Measurements from ENCODE around the gene ENTPD2. TPM values are rescaled to one million over a fixed set of nuclear protein-coding genes. Genes with fewer than 3 reads are reported as not detected.

ENTPD2 gene
- total RNA-seq, 1 experiment from 2014 or later = 4.0 TPM

DNA sequence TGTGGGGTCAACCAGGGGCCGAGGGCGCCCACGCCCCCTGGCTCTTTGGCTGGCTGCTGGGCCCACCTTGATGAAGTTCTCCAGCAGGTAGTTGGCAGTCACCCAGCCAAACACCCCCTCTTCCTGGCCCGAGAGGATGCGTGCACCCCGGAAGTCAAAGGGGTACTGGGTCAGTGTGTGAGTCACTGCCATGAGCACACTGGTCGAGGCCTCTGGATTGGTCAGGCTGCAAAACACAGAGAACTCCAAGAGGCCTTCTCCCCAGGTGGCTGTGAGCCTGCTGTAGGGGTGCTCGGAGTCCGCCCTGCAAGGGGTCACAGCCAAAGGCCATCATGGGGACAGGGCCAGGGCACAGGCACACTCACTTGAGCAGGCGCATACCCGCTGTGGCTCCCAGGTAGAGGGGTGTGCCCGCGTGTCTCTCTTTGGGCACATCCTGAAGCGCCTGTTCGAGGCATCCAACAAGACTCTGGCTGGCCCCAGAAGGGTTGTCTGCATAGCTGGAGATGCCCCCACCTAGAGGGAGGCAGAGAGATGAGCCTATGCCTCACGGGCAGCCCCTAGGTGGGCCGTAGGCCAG is 2.6 kb downstream of the ENTPD2 start:
- Histone ChIP-seq H4K5ac (ENCODE audit: insufficient read length, low read depth, low read length) (no peak overlapping the region), H3K23ac (ENCODE audit: insufficient read length, low read depth, low read length) (no peak overlapping the region), H3K4ac (ENCODE audit: low read depth, low read length) (no peak overlapping the region), H2BK12ac (ENCODE audit: insufficient read length, low read depth, low read length) (no peak overlapping the region), H2BK15ac (ENCODE audit: low read depth, low read length) (no peak overlapping the region), H3K56ac (ENCODE audit: insufficient read length, low read depth, low read length) (no peak overlapping the region), H3K9me3 (ENCODE audit: control insufficient read depth, low read depth, low read length) (no peaks in the 10 kb centered on the region), H2BK120ac (ENCODE audit: low read depth, low read length, poor library complexity, severe bottlenecking) (no peak overlapping the region), H3K79me1 (ENCODE audit: insufficient read depth, low read depth, low read length, poor library complexity, severe bottlenecking) (no peaks in the 10 kb centered on the region), H3K79me2 (ENCODE audit: insufficient read depth, low read length) (no peaks in the 10 kb centered on the region), H3K9ac (ENCODE audit: extremely low read depth, insufficient read length, low read length) (no peak overlapping the region), H3K4me1 (ENCODE audit: insufficient read depth, low read length) (no peaks in the 10 kb centered on the region), H3K27ac (ENCODE audit: insufficient read length, low read depth, low read length) (no peak overlapping the region), H2AFZ (ENCODE audit: low read length) (no peak overlapping the region), H4K91ac (ENCODE audit: insufficient read length, low read depth, low read length) (no peak overlapping the region), H3K14ac (ENCODE audit: insufficient read depth, low read length) (no peak overlapping the region), H3K4me2 (ENCODE audit: insufficient read depth, insufficient read length, low read length) (no peak overlapping the region), H3K27me3 (ENCODE audit: insufficient read depth, low read length) (peaks cover 7% of the 10 kb centered on the region; the same call in 1 of the 2 replicates), H3K18ac (ENCODE audit: insufficient read length, low read depth, low read length) (no peak overlapping the region), H2BK5ac (ENCODE audit: insufficient read length, low read length) (no peak overlapping the region), H3K23me2 (ENCODE audit: insufficient read length, low read depth, low read length, poor library complexity, severe bottlenecking) (peaks cover 8% of the 10 kb centered on the region), H2BK20ac (ENCODE audit: low read depth, low read length, poor library complexity, severe bottlenecking) (no peak overlapping the region), H2AK5ac (ENCODE audit: insufficient read length, low read length) (no peak overlapping the region), H4K20me1 (ENCODE audit: control insufficient read depth, insufficient read depth, insufficient read length) (no peaks in the 10 kb centered on the region), H3T11ph (ENCODE audit: low read length) (no peak overlapping the region), H4K8ac (replicated peaks; ENCODE audit: insufficient read length, low read depth, low read length) (no peak overlapping the region)
- H3K27me3 Mint-ChIP-seq (ENCODE audit: low read depth) = peaks cover 74% of the 10 kb centered on the region
- no peak overlapping the region for H3K27ac Mint-ChIP-seq
- DNase-seq = no peak
- TF ChIP-seq, protein P1, sequence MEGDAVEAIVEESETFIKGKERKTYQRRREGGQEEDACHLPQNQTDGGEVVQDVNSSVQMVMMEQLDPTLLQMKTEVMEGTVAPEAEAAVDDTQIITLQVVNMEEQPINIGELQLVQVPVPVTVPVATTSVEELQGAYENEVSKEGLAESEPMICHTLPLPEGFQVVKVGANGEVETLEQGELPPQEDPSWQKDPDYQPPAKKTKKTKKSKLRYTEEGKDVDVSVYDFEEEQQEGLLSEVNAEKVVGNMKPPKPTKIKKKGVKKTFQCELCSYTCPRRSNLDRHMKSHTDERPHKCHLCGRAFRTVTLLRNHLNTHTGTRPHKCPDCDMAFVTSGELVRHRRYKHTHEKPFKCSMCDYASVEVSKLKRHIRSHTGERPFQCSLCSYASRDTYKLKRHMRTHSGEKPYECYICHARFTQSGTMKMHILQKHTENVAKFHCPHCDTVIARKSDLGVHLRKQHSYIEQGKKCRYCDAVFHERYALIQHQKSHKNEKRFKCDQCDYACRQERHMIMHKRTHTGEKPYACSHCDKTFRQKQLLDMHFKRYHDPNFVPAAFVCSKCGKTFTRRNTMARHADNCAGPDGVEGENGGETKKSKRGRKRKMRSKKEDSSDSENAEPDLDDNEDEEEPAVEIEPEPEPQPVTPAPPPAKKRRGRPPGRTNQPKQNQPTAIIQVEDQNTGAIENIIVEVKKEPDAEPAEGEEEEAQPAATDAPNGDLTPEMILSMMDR (conservative IDR thresholded peaks at IDR 0.05) = no peak
- WGBS (ENCODE audit: extremely low coverage, insufficient read length, low lambda C conversion rate) = no CpG with 5 or more reads among the region's 17 CpGs
- no peaks in the 10 kb centered on the region for H3K36me3 Mint-ChIP-seq (ENCODE audit: insufficient read depth in 1 of 3, low read depth in 3 of 3)
- H3K4me1 Mint-ChIP-seq = peaks cover 2 to 11% of the 10 kb centered on the region in 2 experiments
- H3K4me3 Mint-ChIP-seq = no peak overlapping the region
- H3K9me3 Mint-ChIP-seq = no peaks in the 10 kb centered on the region

Data from H9 (cell line).